Lower lobe of right lung (tissue), 2 donors: ENCODE data around the gene ZDHHC11. TPM values are rescaled to one million over a fixed set of nuclear protein-coding genes. Genes with fewer than 3 reads are reported as not detected.
A peak's percentile ranks its signal among the peaks of the same experiment; 100 is the strongest.

Experiments used
- ATAC-seq, 2 donors: fragments of 200-7000 bp; cut with Tn5 transposase; one replicate each; pipeline ENCODE4 v1.9.1; 2020 to 2022; ENCODE audit warnings: mild to moderate bottlenecking in 2 of 2, moderate library complexity in 2 of 2
- DNase-seq: peaks from one replicate; pipeline ENCODE4 v3.0.0-alpha.2; 2020
- H3K27ac ChIP-seq: fragments of 200-600 bp; one replicate; pipeline ENCODE4 v1.8.0; 2022
- H3K27me3 ChIP-seq: fragments of 200-600 bp; one replicate; pipeline ENCODE4 v1.8.0; 2022; ENCODE audit warnings: low read depth
- H3K36me3 ChIP-seq: fragments of 200-600 bp; one replicate; pipeline ENCODE4 v1.8.0; 2022; ENCODE audit warnings: mild to moderate bottlenecking
- H3K4me1 ChIP-seq: fragments of 200-600 bp; one replicate; pipeline ENCODE4 v1.8.0; 2022
- H3K4me3 ChIP-seq: fragments of 200-600 bp; one replicate; pipeline ENCODE4 v1.8.0; 2022; ENCODE audit warnings: mild to moderate bottlenecking
- H3K9me3 ChIP-seq: fragments of 200-600 bp; one replicate; pipeline ENCODE4 v1.8.0; 2022
- CTCF ChIP-seq: fragments of 200-600 bp; IDR thresholded peaks from one replicate; pipeline ENCODE4 v1.8.0; 2022; ENCODE audit warnings: antibody characterized with exemption, mild to moderate bottlenecking
- intact Hi-C: fragments of 100-400 bp; cut with DNase I; formaldehyde crosslinking; loops from one replicate; pipeline ENCODE4 v1.11.0; 2022
- long read RNA-seq: library from polyadenylated mRNA; unstranded; transcript quantifications from one replicate; pipeline ENCODE4 v2.0.0, GENCODE V29; 2021
- total RNA-seq: library from RNA; stranded (reverse); fragmentation: NEBNext Ultra II Directional; extraction: Animal tissue kit (Norgen Biotek cat#: 25700); gene quantifications from one replicate; pipeline ENCODE4 v1.2.1, GENCODE V29; 2021
- donor health status: DM: no; HTN: yes; CAD: no; lungs with severe emphysema.

Gene ZDHHC11
- total RNA-seq, result 28.7 TPM
- long read RNA-seq, partial matches to known transcripts, result 1 of 3 reads
- long read RNA-seq, other reads (novel, unspliced or antisense), result 1 of 3 reads

GRCh38 chr5:850511-851006 is at the start of gene ZDHHC11:
Gene ZDHHC11, minus strand, starts transcription at chr5:850986. Its CDS starts 384 bp downstream, at chr5:850602.
- H3K9me3 ChIP-seq, result no peaks in the 10 kb centered on the region
- intact Hi-C loops, result no loop called here
- H3K4me3 ChIP-seq, result peak within 1 kb of the TSS; percentile 43
- no peak for TF ChIP-seq CTCF
- ATAC-seq, result peak; percentile 87 to 89
- peaks cover 8% of the 10 kb centered on the region for H3K27me3 ChIP-seq
- peak within 1 kb of the TSS; percentile 21 for H3K27ac ChIP-seq
- no peaks in the 10 kb centered on the region for H3K36me3 ChIP-seq
- H3K4me1 ChIP-seq, result peaks cover 10% of the 10 kb centered on the region
- DNase-seq, result peak; percentile 83

- H3K27me3 ChIP-seq, result no peaks in the 10 kb centered on the region
- H3K9me3 ChIP-seq, result no peaks in the 10 kb centered on the region
- no peak for DNase-seq
- no peak overlapping the region for H3K4me3 ChIP-seq
- intact Hi-C loops, result no loop called here
- TF ChIP-seq CTCF, result no peak
- H3K4me1 ChIP-seq, result peaks cover 24% of the 10 kb centered on the region
- H3K36me3 ChIP-seq, result peaks cover 27% of the 10 kb centered on the region
- no peak overlapping the region for H3K27ac ChIP-seq
- no peak for ATAC-seq
Observed at GRCh38 chr5:893711-894110, 42.9 kb upstream of the ZDHHC11 start.

GRCh38 chr5:893137-893506 is 42.3 kb upstream of the ZDHHC11 start:
- intact Hi-C loops, result no loop called here
- H3K4me3 ChIP-seq, result peak overlapping the region; percentile 85
- no peak overlapping the region for H3K27ac ChIP-seq
- peak in 1 of 2 donors; percentile 5 for ATAC-seq
- TF ChIP-seq CTCF, result no peak
- peaks cover 33% of the 10 kb centered on the region for H3K36me3 ChIP-seq
- DNase-seq, result no peak
- H3K4me1 ChIP-seq, result peaks cover 24% of the 10 kb centered on the region
- no peaks in the 10 kb centered on the region for H3K27me3 ChIP-seq
- no peaks in the 10 kb centered on the region for H3K9me3 ChIP-seq

- Histone ChIP-seq H3K4me1 (peaks cover 24% of the 10 kb centered on the region), H3K9me3 (no peaks in the 10 kb centered on the region), H3K36me3 (peaks cover 39% of the 10 kb centered on the region), H3K27me3 (no peaks in the 10 kb centered on the region), H3K27ac (peak within 1 kb of the TSS; percentile 93), H3K4me3 (peak within 1 kb of the TSS; percentile 85)
- DNase-seq (peak; percentile 88), ATAC-seq (peak; percentile 96 to 98)
- TF ChIP-seq CTCF, result peak; percentile 13
- intact Hi-C loops, result no loop called here
Observed at GRCh38 chr5:892394-893136, 41.8 kb upstream of the ZDHHC11 start, which contains the start of the genes BRD9 and TRIP13. Gene BRD9, minus strand, starts transcription at chr5:892801. Its CDS starts 144 bp downstream, at chr5:892657. Gene TRIP13, plus strand, starts transcription at chr5:892884. Its CDS starts 115 bp downstream, at chr5:892999.

- H3K9me3 ChIP-seq, result no peaks in the 10 kb centered on the region
- TF ChIP-seq CTCF, result no peak
- H3K4me1 ChIP-seq, result peaks cover 24% of the 10 kb centered on the region
- peak overlapping the region; percentile 85 for H3K4me3 ChIP-seq
- H3K36me3 ChIP-seq, result peaks cover 45% of the 10 kb centered on the region
- H3K27me3 ChIP-seq, result no peaks in the 10 kb centered on the region
- ATAC-seq (peak; percentile 22 to 54), DNase-seq (no peak)
- peak overlapping the region; percentile 93 for H3K27ac ChIP-seq
- intact Hi-C loops, result no loop called here
Observed at GRCh38 chr5:891837-892393, 41.1 kb upstream of the ZDHHC11 start.
